Chondrocyte (in vitro differentiated cells): ENCODE data around the gene PCNT. TPM values are rescaled to one million over a fixed set of nuclear protein-coding genes. Genes with fewer than 3 reads are reported as not detected.

Source experiments
- DNase-seq: peaks from one replicate; pipeline ENCODE4 v3.0.0; 2021; ENCODE audit warnings: mixed read lengths, low spot score
- H3K27ac Mint-ChIP-seq: one replicate; pipeline ENCODE4 v1.8.0; 2021; ENCODE audit warnings: mild to moderate bottlenecking, moderate library complexity, mixed read lengths; ENCODE audit not compliant: unreplicated experiment
- H3K27me3 Mint-ChIP-seq: 2 replicates; pipeline ENCODE4 v1.8.0; 2021; ENCODE audit warnings: low read depth, mixed read lengths
- H3K36me3 Mint-ChIP-seq: 2 replicates; pipeline ENCODE4 v1.8.0; 2021; ENCODE audit warnings: low read depth, mixed read lengths
- H3K4me1 Mint-ChIP-seq: 2 replicates; pipeline ENCODE4 v1.8.0; 2021; ENCODE audit warnings: low read depth, mild to moderate bottlenecking, mixed read lengths
- H3K4me3 Mint-ChIP-seq: one replicate; pipeline ENCODE4 v1.8.0; 2021; ENCODE audit warnings: mild to moderate bottlenecking, moderate library complexity, mixed read lengths; ENCODE audit not compliant: unreplicated experiment
- H3K9me3 Mint-ChIP-seq: 2 replicates; pipeline ENCODE4 v1.8.0; 2021; ENCODE audit warnings: low read depth, mixed read lengths
- CTCF ChIP-seq: fragments of 200-600 bp; sonication (generic); IDR thresholded peaks from 2 replicates; pipeline ENCODE4 v1.5.0; 2021; ENCODE audit warnings: antibody characterized with exemption, mild to moderate bottlenecking, moderate library complexity
- total RNA-seq: library from RNA; stranded (reverse); gene quantifications from 3 replicates; pipeline ENCODE4 v1.2.1, GENCODE V29; 2021

The PCNT gene
- total RNA-seq, 1 donor from 2014 or later, result 29.9 TPM

- H3K4me1 Mint-ChIP-seq, result no peaks in the 10 kb centered on the region
- DNase-seq, result peak; percentile 75
- H3K36me3 Mint-ChIP-seq, result peaks cover 28% of the 10 kb centered on the region
- H3K9me3 Mint-ChIP-seq, result no peaks in the 10 kb centered on the region
- TF ChIP-seq CTCF, result no peak
- H3K27me3 Mint-ChIP-seq, result no peaks in the 10 kb centered on the region
- no peak overlapping the region for H3K27ac Mint-ChIP-seq
- no peak overlapping the region for H3K4me3 Mint-ChIP-seq
Observed at GRCh38 chr21:46388206-46388880, 64.4 kb downstream of the PCNT start.

GRCh38 chr21:46388896-46389295 lies 64.9 kb downstream of the PCNT start:
- peaks cover 27% of the 10 kb centered on the region for H3K36me3 Mint-ChIP-seq
- H3K27ac Mint-ChIP-seq, result no peak overlapping the region
- TF ChIP-seq CTCF, result no peak

GRCh38 chr21:46390603-46391545 lies 66.9 kb downstream of the PCNT start:
- TF ChIP-seq CTCF, result no peak
- Mint-ChIP-seq H3K27ac (no peak overlapping the region), H3K4me3 (no peak overlapping the region), H3K9me3 (no peaks in the 10 kb centered on the region), H3K4me1 (no peaks in the 10 kb centered on the region), H3K36me3 (peaks cover 19% of the 10 kb centered on the region), H3K27me3 (no peaks in the 10 kb centered on the region)
- no peak for DNase-seq

More at GRCh38 chr21:46388896-46389295, 64.9 kb downstream of the PCNT start:
- no peaks in the 10 kb centered on the region for H3K27me3 Mint-ChIP-seq
- no peak for DNase-seq
- H3K4me3 Mint-ChIP-seq, result no peak overlapping the region
- H3K9me3 Mint-ChIP-seq, result no peaks in the 10 kb centered on the region
- H3K4me1 Mint-ChIP-seq, result no peaks in the 10 kb centered on the region

- no peak for TF ChIP-seq CTCF
- Mint-ChIP-seq H3K27ac (no peak overlapping the region), H3K9me3 (no peaks in the 10 kb centered on the region), H3K27me3 (no peaks in the 10 kb centered on the region), H3K36me3 (peaks cover 17% of the 10 kb centered on the region), H3K4me3 (no peak overlapping the region), H3K4me1 (no peaks in the 10 kb centered on the region)
- DNase-seq, result no peak
Observed at GRCh38 chr21:46391773-46392172, 67.8 kb downstream of the PCNT start.

- no peak for DNase-seq
Observed at GRCh38 chr21:46392921-46393320, 69.0 kb downstream of the PCNT start.

More at GRCh38 chr21:46392921-46393320, 69.0 kb downstream of the PCNT start:
- TF ChIP-seq CTCF, result no peak
- peaks cover 18% of the 10 kb centered on the region for H3K36me3 Mint-ChIP-seq
- no peaks in the 10 kb centered on the region for H3K4me1 Mint-ChIP-seq
- H3K4me3 Mint-ChIP-seq, result no peak overlapping the region
- no peaks in the 10 kb centered on the region for H3K9me3 Mint-ChIP-seq
- H3K27ac Mint-ChIP-seq, result no peak overlapping the region
- no peaks in the 10 kb centered on the region for H3K27me3 Mint-ChIP-seq
